HG03432 (cell line): ENCODE data around the gene ASIC2.

Experiments
- ATAC-seq: cut with Tn5 transposase; IDR thresholded peaks from one replicate; pipeline ENCODE4 v1.9.1; 2021; ENCODE audit warnings: mild to moderate bottlenecking, moderate library complexity; ENCODE audit not compliant: unreplicated experiment

ASIC2 gene

GRCh38 chr17:33258296-33258695 is 34.8 kb downstream of the ASIC2 start:
- no peak for ATAC-seq

GRCh38 chr17:33245183-33245582 is 47.9 kb downstream of the ASIC2 start:
- ATAC-seq = no peak

- no peak for ATAC-seq
Observed at GRCh38 chr17:33243732-33244131, 49.4 kb downstream of the ASIC2 start.

GRCh38 chr17:33242375-33243124 is 50.5 kb downstream of the ASIC2 start:
- ATAC-seq = no peak

GRCh38 chr17:33241390-33241789 is 51.7 kb downstream of the ASIC2 start:
- no peak for ATAC-seq

- no peak for ATAC-seq
Observed at GRCh38 chr17:33240362-33240761, 52.7 kb downstream of the ASIC2 start.

- ATAC-seq = no peak
Observed at GRCh38 chr17:33239702-33240101, 53.4 kb downstream of the ASIC2 start.

GRCh38 chr17:33234930-33235685 is 58.0 kb downstream of the ASIC2 start:
- no peak for ATAC-seq

- no peak for ATAC-seq
Observed at GRCh38 chr17:33234233-33234632, 58.9 kb downstream of the ASIC2 start.

- no peak for ATAC-seq
Observed at GRCh38 chr17:33233811-33234177, 59.3 kb downstream of the ASIC2 start.

GRCh38 chr17:33229499-33229898 is 63.6 kb downstream of the ASIC2 start:
- ATAC-seq = no peak

GRCh38 chr17:33229028-33229427 is 64.1 kb downstream of the ASIC2 start:
- no peak for ATAC-seq

GRCh38 chr17:33228548-33228947 is 64.5 kb downstream of the ASIC2 start:
- no peak for ATAC-seq

- no peak for ATAC-seq
Observed at GRCh38 chr17:33227911-33228310, 65.2 kb downstream of the ASIC2 start.

- ATAC-seq = no peak
Observed at GRCh38 chr17:33225994-33226393, 67.1 kb downstream of the ASIC2 start.

- no peak for ATAC-seq
Observed at GRCh38 chr17:33225509-33225908, 67.6 kb downstream of the ASIC2 start.

- ATAC-seq = no peak
Observed at GRCh38 chr17:33220036-33220435, 73.1 kb downstream of the ASIC2 start.

GRCh38 chr17:33218698-33219601 is 74.1 kb downstream of the ASIC2 start:
- no peak for ATAC-seq

- no peak for ATAC-seq
Observed at GRCh38 chr17:33217891-33218290, 75.2 kb downstream of the ASIC2 start.

- no peak for ATAC-seq
Observed at GRCh38 chr17:33214996-33215395, 78.1 kb downstream of the ASIC2 start.

GRCh38 chr17:33210285-33210684 is 82.8 kb downstream of the ASIC2 start:
- no peak for ATAC-seq
